Adipose tissue (tissue), 3 donors: Measurements from ENCODE around the gene MEF2D. TPM values are rescaled to one million over a fixed set of nuclear protein-coding genes. Genes with fewer than 3 reads are reported as not detected.

Source experiments
- H3K27ac ChIP-seq: one replicate; pipeline ENCODE4 v1.5.1; 2013; ENCODE audit warnings: low read depth, low read length
- WGBS, 3 donors: extraction: QIAGEN DNeasy Blood & Tissue Kit; methylation state at CpG; one replicate each; pipeline ENCODE4 v1.1.7; 2013; 5-methylcytosine and 5-hydroxymethylcytosine counted together
- polyA plus RNA-seq, 3 donors: library from polyadenylated mRNA; stranded (reverse); fragments of 200-250 nt; gene quantifications; one replicate each; pipeline ENCODE4 v1.2.3, GENCODE V29; 2013
- donor health status: healthy with polysubstance abuse.
- donor health status: Bipolar disorder and iron deficiency.
- donor health status: healthy.

The MEF2D gene
- polyA plus RNA-seq, 3 donors: 13.4 to 28.7 (median 17.4) TPM

DNA sequence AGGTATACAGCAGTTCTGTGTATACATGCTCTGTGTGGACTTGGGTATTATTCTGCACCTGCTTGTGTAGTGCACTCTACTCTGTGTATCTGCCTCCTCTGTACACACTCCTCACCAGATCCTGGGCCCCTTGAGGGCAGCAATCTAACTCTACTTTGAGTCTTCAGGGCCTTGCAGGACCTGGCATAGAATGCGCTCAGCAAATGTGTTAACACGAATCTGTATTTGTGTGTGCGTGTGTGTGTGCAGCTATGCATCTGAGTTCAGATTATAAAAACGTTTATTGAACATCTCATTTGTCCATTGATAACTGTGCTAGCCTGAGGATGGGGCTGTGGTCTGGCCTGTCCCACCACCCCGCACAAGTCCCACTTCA is 3.9 kb upstream of the MEF2D start:
- peak overlapping the region; percentile 83 for H3K27ac ChIP-seq
- 27 to 37% (median 29%) methylated on average over 5 of the region's 5 CpGs for WGBS, 3 donors

DNA sequence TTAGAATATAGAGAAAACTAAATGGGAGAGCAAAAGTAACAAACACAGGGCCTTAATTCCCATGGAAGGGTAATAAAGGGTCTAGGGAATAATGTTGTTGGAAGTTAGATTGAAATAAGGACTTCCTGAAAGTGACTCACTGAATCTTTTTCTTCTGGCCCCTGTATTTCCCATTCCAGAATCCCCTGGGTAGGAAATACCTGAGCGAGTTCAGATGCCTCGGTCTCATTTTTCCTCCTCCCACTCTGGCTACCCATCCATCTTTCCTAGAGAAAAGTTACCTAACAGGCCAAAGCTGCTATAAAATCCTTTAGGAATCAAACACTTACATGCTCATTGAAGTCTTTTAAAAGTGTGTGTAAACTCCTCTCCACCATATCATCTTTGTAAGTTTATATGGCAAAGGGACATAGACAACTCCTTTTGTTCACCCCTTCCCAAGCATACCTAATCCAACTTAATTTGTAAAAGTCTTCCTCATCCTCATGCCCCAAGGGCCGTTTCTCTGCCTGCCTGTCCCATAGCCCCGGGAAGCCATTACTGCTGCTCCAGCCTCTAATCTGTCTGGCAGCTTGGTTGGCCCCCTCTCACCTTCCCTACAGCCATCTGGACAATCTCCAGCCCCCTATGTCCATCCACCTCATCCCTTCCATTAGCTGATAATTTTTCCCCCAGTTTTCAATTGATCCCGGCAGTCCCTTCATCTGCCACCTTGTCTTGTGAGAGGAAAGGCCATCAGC is 3.3 kb upstream of the MEF2D start:
- 52 to 62% (median 53%) methylated on average over 5 of the region's 5 CpGs for WGBS, 3 donors

DNA sequence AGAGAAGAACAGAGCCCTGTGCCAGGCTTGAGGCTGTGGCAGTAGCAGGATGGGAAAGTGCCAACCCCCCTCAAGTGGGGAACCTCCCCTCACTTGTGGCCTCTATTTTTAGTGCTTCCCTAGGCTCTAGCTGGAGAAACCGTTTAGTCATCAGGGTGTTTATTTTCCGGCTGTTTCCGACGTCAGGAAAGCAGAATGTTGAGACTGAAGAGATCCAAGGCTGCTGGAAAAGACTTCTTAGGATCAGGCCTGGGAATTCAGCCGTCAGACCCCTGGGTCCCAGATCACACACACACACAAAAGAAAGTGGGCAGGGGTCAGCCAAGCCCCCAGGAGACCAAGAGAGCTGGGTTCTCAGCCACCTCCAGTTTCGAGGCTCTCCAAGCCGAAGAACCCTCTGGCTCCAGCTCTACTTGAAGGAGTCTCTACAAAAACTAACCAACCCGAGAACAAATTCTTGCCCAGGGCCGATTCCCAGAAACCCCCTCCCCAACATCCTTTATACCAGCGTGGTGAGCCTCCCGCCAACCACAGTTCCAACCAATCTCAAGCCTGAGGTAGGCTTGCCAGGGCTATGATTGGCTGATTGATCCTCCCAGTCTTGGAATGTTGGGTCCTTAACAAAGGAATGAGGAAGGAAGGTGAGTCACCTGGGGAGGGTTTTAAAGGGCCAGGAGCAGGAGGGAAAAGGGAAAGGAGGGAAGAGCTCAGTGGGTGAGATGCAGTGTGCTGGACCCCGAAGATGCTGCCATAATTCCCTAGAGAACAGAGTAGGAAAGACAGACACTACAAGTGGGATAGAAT is 2.5 kb upstream of the MEF2D start:
- 13 to 24% (median 15%) methylated on average over 12 of the region's 12 CpGs for WGBS, 3 donors

More for the DNA sequence above, 3.3 kb upstream of the MEF2D start:
- peak overlapping the region; percentile 83 for H3K27ac ChIP-seq

GRCh38 chr1:156502391-156502893 is 1.9 kb upstream of the MEF2D start:
- WGBS, 3 donors: 6 to 38% (median 14%) methylated on average over 1 of the region's 1 CpG
- H3K27ac ChIP-seq: peak overlapping the region; percentile 68

More for the DNA sequence above, 2.5 kb upstream of the MEF2D start:
- H3K27ac ChIP-seq: peak overlapping the region; percentile 68

DNA sequence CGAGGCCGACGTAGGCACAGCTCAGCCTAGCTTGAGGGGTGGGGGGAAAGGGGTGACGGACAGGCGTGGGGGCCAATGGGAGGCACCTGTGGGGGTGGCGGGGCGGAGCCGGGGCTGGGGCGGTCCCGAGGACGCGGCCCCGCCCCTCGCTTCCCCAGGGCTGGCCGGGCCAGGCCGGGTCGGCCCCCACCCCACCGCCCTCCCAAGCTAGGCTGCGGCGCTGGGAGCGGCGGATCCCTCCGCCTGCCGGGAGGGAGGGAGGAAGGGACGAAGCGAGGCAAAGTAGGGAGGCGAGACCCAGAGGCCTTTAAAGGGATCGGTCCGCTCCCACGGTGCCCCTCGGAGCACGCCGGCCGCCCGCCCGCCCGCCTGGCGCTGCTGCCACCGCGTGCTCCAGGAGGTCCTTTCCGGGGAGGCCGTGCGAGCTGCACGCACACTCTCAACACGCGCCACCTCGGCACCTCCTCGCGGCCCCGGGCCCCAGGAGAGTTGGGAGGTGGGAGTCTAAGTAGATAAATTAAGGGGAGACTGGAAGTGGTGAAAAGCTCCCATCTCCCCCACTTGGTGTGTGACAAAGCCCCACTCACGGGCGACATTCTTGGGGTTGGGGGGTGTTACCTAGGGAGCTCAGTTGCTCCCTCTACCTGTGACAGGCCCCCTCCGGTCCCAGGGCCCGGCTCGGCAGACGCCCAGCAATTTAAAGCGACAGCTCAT is 375 bp upstream of the MEF2D start:
- 0% methylated on average over 40 to 57 of the region's 57 CpGs for WGBS, 3 donors
- peak overlapping the region; percentile 93 for H3K27ac ChIP-seq

DNA sequence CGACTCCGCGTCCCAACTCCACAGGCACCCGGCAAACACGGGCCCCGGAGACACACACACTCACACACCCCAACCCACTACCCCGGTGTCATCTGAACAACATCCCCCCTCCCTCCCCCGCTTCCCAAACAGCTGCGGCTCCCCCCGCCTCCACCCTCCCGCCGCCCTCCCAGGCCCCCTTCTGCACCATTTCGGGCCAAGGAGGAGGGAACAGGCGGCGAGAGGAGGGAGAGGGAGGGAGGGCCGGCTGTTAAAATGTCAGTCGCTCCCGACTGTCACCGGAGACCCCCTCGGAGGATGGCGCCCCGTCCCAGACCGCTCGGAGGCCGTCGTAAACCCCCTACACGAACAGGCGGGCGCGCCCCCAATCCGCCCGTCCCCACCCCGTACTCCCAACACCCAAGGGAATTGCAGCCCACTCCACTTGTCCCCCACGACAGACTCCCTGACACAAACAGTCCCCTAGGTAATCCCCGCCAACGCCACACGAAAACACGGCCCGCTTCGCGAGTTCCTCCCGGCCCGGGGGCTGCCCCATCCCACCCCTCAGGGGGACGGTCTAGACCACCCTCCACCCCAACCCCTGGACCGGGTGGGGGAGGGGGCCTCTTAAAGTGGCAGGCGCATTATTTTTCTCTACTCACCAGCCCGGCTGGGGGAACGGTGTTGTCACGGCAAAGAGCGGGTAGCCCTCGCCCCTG is 583 bp downstream of the MEF2D start:
- 0 to 1% (median 1%) methylated on average over 45 to 51 of the region's 51 CpGs for WGBS, 3 donors
- peak overlapping the region; percentile 93 for H3K27ac ChIP-seq

DNA sequence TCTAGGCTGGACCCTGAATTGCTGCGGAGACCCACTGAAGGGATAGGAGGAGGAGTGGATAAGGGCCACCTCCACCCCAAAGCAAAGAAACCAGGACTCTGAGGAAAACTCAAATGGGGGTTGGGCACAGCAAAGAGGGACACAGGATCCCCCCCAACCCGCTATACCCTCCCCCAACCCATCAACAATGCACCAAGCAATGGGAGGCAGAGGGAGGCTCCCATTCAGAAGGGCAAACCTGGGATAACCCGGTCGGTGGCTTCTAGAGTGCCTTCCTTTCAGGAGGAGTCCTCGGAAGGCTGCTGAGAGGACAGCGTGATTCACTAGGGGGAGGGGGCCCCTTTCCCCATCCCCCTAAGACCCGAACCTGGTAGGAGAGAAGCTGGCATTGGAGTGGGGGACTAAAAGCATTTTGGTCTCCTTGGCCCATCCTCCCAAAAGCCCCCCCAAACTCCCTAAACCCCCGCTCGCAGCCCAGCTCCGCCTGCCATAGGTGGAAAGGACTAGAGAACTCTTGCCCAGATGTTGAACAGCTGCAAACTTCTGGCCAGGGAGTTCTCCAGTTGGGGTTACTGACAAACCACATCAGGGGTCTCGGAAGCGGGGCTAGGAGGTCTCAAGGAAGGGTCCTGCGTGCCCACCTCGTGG is 1.3 kb downstream of the MEF2D start:
- WGBS, 3 donors: 0 to 1% (median 1%) methylated on average over 14 of the region's 14 CpGs
- peak overlapping the region; percentile 93 for H3K27ac ChIP-seq

- WGBS, 3 donors: 9 to 14% (median 13%) methylated on average over 12 of the region's 12 CpGs
- no peak overlapping the region for H3K27ac ChIP-seq
These were observed 2.0 kb downstream of the MEF2D start for GRCh38 chr1:156498432-156499193.

DNA sequence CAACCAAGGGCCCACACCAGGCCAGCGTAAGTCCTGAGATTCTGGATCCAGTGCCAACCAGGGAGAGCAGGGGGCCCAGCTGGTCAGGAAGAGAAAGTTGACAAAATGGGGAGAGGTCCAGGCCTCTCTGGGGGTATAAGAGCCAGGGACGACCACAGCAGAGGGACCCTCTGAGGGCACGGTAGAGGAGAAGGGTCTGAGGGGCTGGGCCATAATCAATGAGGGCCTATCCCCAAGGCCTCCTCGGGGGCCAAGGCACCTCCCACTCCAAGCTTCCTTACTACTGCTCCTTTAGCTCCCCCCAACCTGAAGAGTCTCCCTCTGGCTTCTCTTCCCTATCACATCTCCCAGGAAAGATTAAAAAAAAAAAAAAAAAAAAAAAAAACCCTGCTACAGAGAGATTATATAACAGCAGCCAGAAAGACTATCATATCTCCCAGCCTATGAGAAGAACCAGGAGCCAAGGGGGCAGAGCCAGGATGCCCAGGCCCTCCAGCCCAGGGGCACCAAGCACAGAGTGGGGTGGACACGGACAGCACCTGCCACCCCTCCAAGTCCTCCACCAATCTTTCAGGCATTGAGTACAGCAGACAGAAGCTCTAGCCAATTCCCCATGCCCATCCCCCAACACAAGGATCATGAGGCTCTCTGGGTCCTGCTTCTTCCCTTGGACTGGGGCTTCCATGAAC is 2.7 kb downstream of the MEF2D start:
- H3K27ac ChIP-seq: no peak overlapping the region
- 48 to 66% (median 53%) methylated on average over 5 of the region's 5 CpGs for WGBS, 3 donors

GRCh38 chr1:156497078-156497742 is 3.4 kb downstream of the MEF2D start:
- 63 to 65% (median 63%) methylated on average over 11 of the region's 11 CpGs for WGBS, 3 donors
- H3K27ac ChIP-seq: no peak overlapping the region

- 40 to 58% (median 56%) methylated on average over 10 of the region's 10 CpGs for WGBS, 3 donors
- H3K27ac ChIP-seq: no peak overlapping the region
These were observed 4.3 kb downstream of the MEF2D start for GRCh38 chr1:156496211-156496761.

DNA sequence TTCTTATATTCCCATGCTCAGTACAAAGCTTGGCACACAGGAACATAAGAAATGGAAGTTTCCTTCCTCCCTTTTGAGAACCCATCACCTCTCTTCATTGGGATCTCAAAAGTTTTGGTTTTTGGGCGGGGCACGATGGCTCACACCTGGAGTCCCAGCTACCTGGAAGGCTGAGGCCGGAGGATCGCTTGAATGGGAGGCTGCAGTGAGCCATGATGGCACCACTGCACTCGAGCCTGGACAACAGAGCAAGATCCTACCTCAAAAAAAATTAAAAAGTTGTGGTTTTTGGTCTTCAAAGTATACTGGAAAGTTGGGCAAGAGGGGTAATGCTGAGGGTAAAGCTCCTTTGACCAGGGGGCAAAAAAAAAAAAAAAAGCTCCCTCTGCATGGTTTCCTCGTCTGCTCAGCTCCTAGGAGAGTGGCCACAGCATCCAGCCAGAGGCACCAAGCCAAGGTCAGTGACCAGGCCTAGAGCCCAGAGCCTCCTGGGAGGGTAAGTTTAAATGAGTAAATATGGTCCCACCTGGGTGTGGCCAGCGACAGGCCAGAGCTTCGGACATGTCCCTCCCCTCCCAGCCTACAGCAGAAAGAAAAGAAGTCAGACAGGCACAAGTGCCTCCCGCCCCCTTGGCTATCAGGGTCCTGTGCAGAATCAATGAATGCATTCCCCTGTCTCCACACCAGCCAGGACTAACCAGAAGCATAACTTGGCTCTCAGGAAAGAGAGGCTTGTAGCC is 5.0 kb downstream of the MEF2D start:
- H3K27ac ChIP-seq: no peak overlapping the region
- WGBS, 3 donors: 58 to 64% (median 61%) methylated on average over 9 of the region's 9 CpGs

DNA sequence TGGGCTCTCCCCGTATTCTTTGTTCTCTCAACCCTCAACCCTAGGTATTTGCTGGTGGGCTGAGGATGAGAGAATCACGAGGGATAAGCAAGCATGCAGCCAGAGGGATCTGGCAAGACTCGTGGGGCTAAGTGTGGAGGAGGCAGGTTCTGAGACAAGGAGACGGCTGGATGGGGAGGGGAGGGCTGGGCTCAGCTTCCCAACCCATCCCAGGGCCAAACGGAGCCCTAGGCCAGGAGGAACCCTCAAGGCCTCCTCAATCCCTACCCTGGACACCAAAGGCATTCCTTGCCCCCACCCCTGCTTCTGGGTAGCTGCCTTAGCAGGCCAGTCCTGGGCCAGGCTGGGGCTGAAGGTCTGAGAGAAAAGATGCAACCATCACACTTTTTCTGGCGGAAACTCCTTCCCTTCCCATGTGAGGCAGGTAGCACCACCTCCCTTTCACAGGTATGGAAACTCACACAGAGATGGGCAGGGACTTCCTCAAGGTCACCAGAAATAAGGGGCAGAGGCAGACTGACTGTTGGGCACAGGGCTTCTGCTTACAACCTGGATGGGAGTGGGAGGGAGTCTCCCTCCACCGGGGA is 6.2 kb downstream of the MEF2D start:
- WGBS, 3 donors: 42 to 59% (median 56%) methylated on average over 7 of the region's 7 CpGs
- no peak overlapping the region for H3K27ac ChIP-seq

- H3K27ac ChIP-seq: no peak overlapping the region
These were observed 6.8 kb downstream of the MEF2D start for GRCh38 chr1:156493742-156494141.

- H3K27ac ChIP-seq: no peak overlapping the region
- whole genome bisulfite sequencing, 3 donors: 20 to 43% (median 42%) methylated on average over 11 of the region's 11 CpGs
These were observed 7.4 kb downstream of the MEF2D start for GRCh38 chr1:156493154-156493631.
